ENCODE data around the gene POLR1E. TPM values are rescaled to one million over a fixed set of nuclear protein-coding genes. Genes with fewer than 3 reads are reported as not detected.

POLR1E gene
- total RNA-seq, 1 experiment from 2014 or later: 45.8 TPM

GRCh38 chr9:37549527-37549926 lies 63.8 kb downstream of the POLR1E start:
- no peak overlapping the region for H2BK15ac ChIP-seq (ENCODE audit: low read depth, low read length)
- H3K56ac ChIP-seq (ENCODE audit: insufficient read length, low read depth, low read length): no peak overlapping the region
- peaks cover 9% of the 10 kb centered on the region in 2 experiments for H3K4me1 Mint-ChIP-seq
- no peaks in the 10 kb centered on the region for H4K20me1 ChIP-seq (ENCODE audit: control insufficient read depth, insufficient read depth, insufficient read length)
- DNase-seq: no peak
- no peak overlapping the region for H3K18ac ChIP-seq (ENCODE audit: insufficient read length, low read depth, low read length)
- H3K79me2 ChIP-seq (ENCODE audit: insufficient read depth, low read length): no peaks in the 10 kb centered on the region
- H3K36me3 Mint-ChIP-seq (ENCODE audit: insufficient read depth in 1 of 3, low read depth in 3 of 3): peaks cover 0 to 13% (median 0%) of the 10 kb centered on the region in 3 experiments; a peak in 1 of 7 replicates
- H3K27me3 ChIP-seq (ENCODE audit: insufficient read depth, low read length): no peaks in the 10 kb centered on the region
- H2BK12ac ChIP-seq (ENCODE audit: insufficient read length, low read depth, low read length): no peak overlapping the region
- no peak overlapping the region for H3K14ac ChIP-seq (ENCODE audit: insufficient read depth, low read length)
- no peak overlapping the region for H3K4me2 ChIP-seq (ENCODE audit: insufficient read depth, insufficient read length, low read length)
- no peaks in the 10 kb centered on the region for H3K4me1 ChIP-seq (ENCODE audit: insufficient read depth, low read length)
- no peak overlapping the region for H2AK5ac ChIP-seq (ENCODE audit: insufficient read length, low read length)
- no peaks in the 10 kb centered on the region for H3K9me3 ChIP-seq (ENCODE audit: control insufficient read depth, low read depth, low read length)
- peak overlapping the region in 2 of 3 experiments; percentile 30 to 67; a peak in 2 of 7 replicates for H3K27ac Mint-ChIP-seq
- no peaks in the 10 kb centered on the region for H3K79me1 ChIP-seq (ENCODE audit: insufficient read depth, low read depth, low read length, poor library complexity, severe bottlenecking)
- TF ChIP-seq CTCF (conservative IDR thresholded peaks at IDR 0.05): no peak
- no peak overlapping the region for H3K27ac ChIP-seq (ENCODE audit: insufficient read length, low read depth, low read length)
- H4K91ac ChIP-seq (ENCODE audit: insufficient read length, low read depth, low read length): no peak overlapping the region
- no peak overlapping the region for H4K5ac ChIP-seq (ENCODE audit: insufficient read length, low read depth, low read length)
- H3K23ac ChIP-seq (ENCODE audit: insufficient read length, low read depth, low read length): no peak overlapping the region
- no peak overlapping the region for H3T11ph ChIP-seq (ENCODE audit: low read length)
- H3K4ac ChIP-seq (ENCODE audit: low read depth, low read length): no peak overlapping the region
- H3K23me2 ChIP-seq (ENCODE audit: insufficient read length, low read depth, low read length, poor library complexity, severe bottlenecking): no peaks in the 10 kb centered on the region
- no peak overlapping the region for H2AFZ ChIP-seq (ENCODE audit: low read length)
- no peaks in the 10 kb centered on the region for H3K27me3 Mint-ChIP-seq (ENCODE audit: low read depth)
- no peak overlapping the region for H2BK120ac ChIP-seq (ENCODE audit: low read depth, low read length, poor library complexity, severe bottlenecking)
- H3K9ac ChIP-seq (ENCODE audit: extremely low read depth, insufficient read length, low read length): no peak overlapping the region
- H2BK5ac ChIP-seq (ENCODE audit: insufficient read length, low read length): no peak overlapping the region
- H4K8ac ChIP-seq (replicated peaks; ENCODE audit: insufficient read length, low read depth, low read length): no peak overlapping the region
- peaks cover 0 to 3% of the 10 kb centered on the region in 2 experiments; a peak in 1 of 5 replicates for H3K9me3 Mint-ChIP-seq
- H3K4me3 Mint-ChIP-seq: no peak overlapping the region
- no peak overlapping the region for H2BK20ac ChIP-seq (ENCODE audit: low read depth, low read length, poor library complexity, severe bottlenecking)
